Erythroblast (primary cell): ENCODE measurements around the gene CCDC82.

ENCODE experiments used
- GATA1 ChIP-seq: IDR thresholded peaks from 2 replicates; pipeline ENCODE4 v1.6.1; 2011; ENCODE audit warnings: low read depth, mild to moderate bottlenecking, control low read depth, low read length, moderate library complexity
- POLR2A ChIP-seq: IDR thresholded peaks from 2 replicates; pipeline ENCODE4 v1.6.1; 2011; ENCODE audit warnings: mild to moderate bottlenecking, low read length

GRCh38 chr11:96332126-96332771, 57.5 kb downstream of the CCDC82 start:
- no peak for TF ChIP-seq POLR2A
- TF ChIP-seq GATA1, result no peak
